ENCODE results near the gene GREB1L.
"Not testable (repeated sequence)": the region's sequence is repeated elsewhere in the genome, so short reads cannot be mapped to it uniquely, and the experiment has no call there.

The GREB1L gene

DNA sequence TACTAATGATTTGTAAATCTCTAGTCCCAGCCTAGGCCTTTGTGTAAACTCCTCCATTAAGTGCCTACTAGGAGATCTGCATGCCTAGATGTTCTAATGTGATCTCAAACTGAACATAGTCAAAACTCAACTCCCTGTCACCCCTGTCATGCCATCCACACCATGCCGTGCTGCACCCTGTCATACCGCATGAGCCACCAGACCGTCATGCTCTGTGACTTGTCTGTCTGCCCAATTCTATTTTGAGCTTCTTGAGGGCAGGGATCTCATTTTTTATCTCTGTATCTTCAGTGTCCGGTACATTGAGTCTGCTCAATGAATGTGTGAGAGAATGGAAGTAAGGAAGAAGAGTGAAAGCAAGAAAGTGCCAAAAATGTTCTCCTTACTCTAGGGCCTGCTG, 35.5 kb downstream of the GREB1L start:
- Histone ChIP-seq H3K4me3 (ENCODE audit: low read depth in 1 of 2, low read length in 2 of 2) (no peak overlapping the region), H3K9ac (ENCODE audit: low read depth in 1 of 2, low read length in 2 of 2) (no peak overlapping the region), H3K4me1 (ENCODE audit: control insufficient read depth in 1 of 2, insufficient read depth in 2 of 2, low read length in 2 of 2) (no peaks in the 10 kb centered on the region), H3K27me3 (ENCODE audit: control insufficient read depth in 1 of 2, insufficient read depth in 2 of 2, low read length in 2 of 2) (no peaks in the 10 kb centered on the region), H3K36me3 (ENCODE audit: control insufficient read depth in 1 of 2, insufficient read depth in 2 of 2, low read length in 2 of 2) (no peaks in the 10 kb centered on the region), H3K9me3 (ENCODE audit: control insufficient read depth in 1 of 2, low read length in 2 of 2) (no peaks in the 10 kb centered on the region), H3K27ac (ENCODE audit: low read depth, low read length) (no peak overlapping the region)

DNA sequence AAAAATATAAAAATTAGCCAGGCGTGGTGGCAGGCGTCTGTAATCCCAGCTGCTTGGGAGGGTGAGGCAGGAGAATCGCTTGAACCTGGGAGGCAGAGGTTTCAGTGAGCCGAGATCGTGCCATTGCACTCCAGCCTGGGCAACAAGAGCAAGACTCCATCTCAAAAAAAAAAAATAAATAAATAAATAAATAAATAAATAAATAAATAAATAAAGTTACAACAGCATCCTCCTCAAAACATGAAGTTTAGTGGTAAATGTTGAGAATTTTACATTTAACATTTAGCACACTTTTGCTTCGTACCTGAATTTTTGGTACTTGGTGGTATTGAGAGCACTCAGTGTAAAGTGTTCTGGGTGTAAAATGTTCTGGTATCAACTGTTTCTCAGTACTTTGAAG, 36.2 kb downstream of the GREB1L start:
- not testable (repeated sequence) for H3K27ac ChIP-seq (ENCODE audit: low read depth, low read length); H3K9ac ChIP-seq (ENCODE audit: low read depth in 1 of 2, low read length in 2 of 2); H3K4me1 ChIP-seq (ENCODE audit: control insufficient read depth in 1 of 2, insufficient read depth in 2 of 2, low read length in 2 of 2); H3K36me3 ChIP-seq (ENCODE audit: control insufficient read depth in 1 of 2, insufficient read depth in 2 of 2, low read length in 2 of 2); H3K9me3 ChIP-seq (ENCODE audit: control insufficient read depth in 1 of 2, low read length in 2 of 2); H3K27me3 ChIP-seq (ENCODE audit: control insufficient read depth in 1 of 2, insufficient read depth in 2 of 2, low read length in 2 of 2); H3K4me3 ChIP-seq (ENCODE audit: low read depth in 1 of 2, low read length in 2 of 2)

- Histone ChIP-seq H3K27me3 (ENCODE audit: control insufficient read depth in 1 of 2, insufficient read depth in 2 of 2, low read length in 2 of 2) (no peaks in the 10 kb centered on the region), H3K9me3 (ENCODE audit: control insufficient read depth in 1 of 2, low read length in 2 of 2) (no peaks in the 10 kb centered on the region), H3K4me3 (ENCODE audit: low read depth in 1 of 2, low read length in 2 of 2) (no peak overlapping the region), H3K27ac (ENCODE audit: low read depth, low read length) (no peak overlapping the region), H3K36me3 (ENCODE audit: control insufficient read depth in 1 of 2, insufficient read depth in 2 of 2, low read length in 2 of 2) (no peaks in the 10 kb centered on the region), H3K4me1 (ENCODE audit: control insufficient read depth in 1 of 2, insufficient read depth in 2 of 2, low read length in 2 of 2) (no peaks in the 10 kb centered on the region), H3K9ac (ENCODE audit: low read depth in 1 of 2, low read length in 2 of 2) (no peak overlapping the region)
Measured at GRCh38 chr18:21281603-21282002, 39.6 kb downstream of the GREB1L start.

- Histone ChIP-seq H3K36me3 (ENCODE audit: control insufficient read depth in 1 of 2, insufficient read depth in 2 of 2, low read length in 2 of 2) (no peaks in the 10 kb centered on the region), H3K4me1 (ENCODE audit: control insufficient read depth in 1 of 2, insufficient read depth in 2 of 2, low read length in 2 of 2) (no peaks in the 10 kb centered on the region), H3K27me3 (ENCODE audit: control insufficient read depth in 1 of 2, insufficient read depth in 2 of 2, low read length in 2 of 2) (no peaks in the 10 kb centered on the region), H3K9me3 (ENCODE audit: control insufficient read depth in 1 of 2, low read length in 2 of 2) (no peaks in the 10 kb centered on the region), H3K27ac (ENCODE audit: low read depth, low read length) (no peak overlapping the region), H3K9ac (ENCODE audit: low read depth in 1 of 2, low read length in 2 of 2) (no peak overlapping the region), H3K4me3 (ENCODE audit: low read depth in 1 of 2, low read length in 2 of 2) (no peak overlapping the region)
Measured at GRCh38 chr18:21284540-21284939, 42.5 kb downstream of the GREB1L start.

- no peak overlapping the region for H3K4me3 ChIP-seq (ENCODE audit: low read depth in 1 of 2, low read length in 2 of 2)
- H3K27ac ChIP-seq (ENCODE audit: low read depth, low read length) = no peak overlapping the region
- H3K27me3 ChIP-seq (ENCODE audit: control insufficient read depth in 1 of 2, insufficient read depth in 2 of 2, low read length in 2 of 2) = no peaks in the 10 kb centered on the region
- no peaks in the 10 kb centered on the region for H3K4me1 ChIP-seq (ENCODE audit: control insufficient read depth in 1 of 2, insufficient read depth in 2 of 2, low read length in 2 of 2)
- no peaks in the 10 kb centered on the region for H3K36me3 ChIP-seq (ENCODE audit: control insufficient read depth in 1 of 2, insufficient read depth in 2 of 2, low read length in 2 of 2)
- H3K9me3 ChIP-seq (ENCODE audit: control insufficient read depth in 1 of 2, low read length in 2 of 2) = no peaks in the 10 kb centered on the region
- H3K9ac ChIP-seq (ENCODE audit: low read depth in 1 of 2, low read length in 2 of 2) = no peak overlapping the region
Measured at GRCh38 chr18:21289827-21290226, 47.8 kb downstream of the GREB1L start.

DNA sequence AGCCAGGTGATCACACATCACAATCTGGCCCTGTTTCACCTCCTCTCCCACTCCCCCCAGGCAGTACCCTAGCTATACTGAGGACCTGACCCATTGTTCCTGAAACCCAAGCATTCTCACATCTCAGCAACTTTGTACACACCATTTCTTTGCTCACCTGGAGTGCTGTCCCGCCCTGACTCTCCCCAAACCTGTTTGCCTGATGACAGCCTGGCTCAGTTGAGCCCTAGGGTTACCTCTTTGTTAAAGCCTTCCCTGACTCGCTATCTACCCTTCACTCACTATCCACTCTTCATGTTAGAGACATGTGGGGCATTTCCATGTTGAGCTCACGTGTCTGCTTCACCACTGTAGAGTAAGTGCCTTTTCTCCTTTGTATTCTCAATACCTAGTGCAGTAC, 49.1 kb downstream of the GREB1L start:
- Histone ChIP-seq H3K4me1 (ENCODE audit: control insufficient read depth in 1 of 2, insufficient read depth in 2 of 2, low read length in 2 of 2) (no peaks in the 10 kb centered on the region), H3K27me3 (ENCODE audit: control insufficient read depth in 1 of 2, insufficient read depth in 2 of 2, low read length in 2 of 2) (no peaks in the 10 kb centered on the region), H3K27ac (ENCODE audit: low read depth, low read length) (no peak overlapping the region), H3K9ac (ENCODE audit: low read depth in 1 of 2, low read length in 2 of 2) (no peak overlapping the region), H3K36me3 (ENCODE audit: control insufficient read depth in 1 of 2, insufficient read depth in 2 of 2, low read length in 2 of 2) (no peaks in the 10 kb centered on the region), H3K9me3 (ENCODE audit: control insufficient read depth in 1 of 2, low read length in 2 of 2) (no peaks in the 10 kb centered on the region), H3K4me3 (ENCODE audit: low read depth in 1 of 2, low read length in 2 of 2) (no peak overlapping the region)

DNA sequence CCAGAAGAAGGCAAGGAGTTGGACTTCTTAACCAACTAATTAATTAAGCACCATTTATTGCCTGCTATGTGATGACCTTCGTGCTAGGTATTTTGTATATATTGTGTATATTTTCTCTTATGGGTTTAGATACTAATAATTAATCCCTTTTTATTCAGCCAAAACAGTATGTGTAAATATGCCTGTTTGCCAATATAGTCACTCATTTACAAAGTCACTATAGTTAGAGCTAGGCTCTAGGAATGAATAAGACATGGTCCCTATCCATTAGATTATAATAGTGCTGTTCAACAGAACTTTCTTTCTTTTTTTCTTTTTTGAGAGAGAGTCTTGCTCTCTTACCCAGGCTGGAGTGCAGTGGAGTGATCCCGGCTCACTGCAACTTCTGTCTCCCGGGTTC, 51.4 kb downstream of the GREB1L start:
- H3K36me3 ChIP-seq (ENCODE audit: control insufficient read depth in 1 of 2, insufficient read depth in 2 of 2, low read length in 2 of 2) = no peaks in the 10 kb centered on the region
- no peak overlapping the region for H3K27ac ChIP-seq (ENCODE audit: low read depth, low read length)
- H3K4me3 ChIP-seq (ENCODE audit: low read depth in 1 of 2, low read length in 2 of 2) = no peak overlapping the region
- no peaks in the 10 kb centered on the region for H3K9me3 ChIP-seq (ENCODE audit: control insufficient read depth in 1 of 2, low read length in 2 of 2)
- no peaks in the 10 kb centered on the region for H3K4me1 ChIP-seq (ENCODE audit: control insufficient read depth in 1 of 2, insufficient read depth in 2 of 2, low read length in 2 of 2)
- no peaks in the 10 kb centered on the region for H3K27me3 ChIP-seq (ENCODE audit: control insufficient read depth in 1 of 2, insufficient read depth in 2 of 2, low read length in 2 of 2)
- H3K9ac ChIP-seq (ENCODE audit: low read depth in 1 of 2, low read length in 2 of 2) = no peak overlapping the region

DNA sequence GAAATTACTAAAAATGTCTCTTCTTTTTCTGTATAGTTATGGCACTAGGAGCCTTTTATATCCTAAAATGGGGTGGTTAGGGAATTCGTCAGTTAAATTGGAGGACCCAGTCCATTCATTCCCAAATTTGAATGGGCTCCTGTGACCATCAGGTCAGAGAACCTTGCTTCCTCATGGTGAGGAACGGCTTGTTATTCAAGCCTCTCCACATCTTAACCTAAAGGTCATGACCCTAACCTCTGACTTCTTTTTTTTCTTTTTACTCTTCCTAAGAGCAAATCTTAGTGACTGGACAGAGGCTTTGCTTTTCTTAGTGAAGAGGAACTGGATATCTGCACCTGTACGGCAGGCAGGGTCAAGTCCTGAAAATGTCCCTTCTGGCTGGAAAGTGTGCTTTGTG, 53.1 kb downstream of the GREB1L start:
- H3K27me3 ChIP-seq (ENCODE audit: control insufficient read depth in 1 of 2, insufficient read depth in 2 of 2, low read length in 2 of 2) = no peaks in the 10 kb centered on the region
- H3K4me1 ChIP-seq (ENCODE audit: control insufficient read depth in 1 of 2, insufficient read depth in 2 of 2, low read length in 2 of 2) = no peaks in the 10 kb centered on the region
- H3K27ac ChIP-seq (ENCODE audit: low read depth, low read length) = no peak overlapping the region
- H3K9ac ChIP-seq (ENCODE audit: low read depth in 1 of 2, low read length in 2 of 2) = no peak overlapping the region
- H3K4me3 ChIP-seq (ENCODE audit: low read depth in 1 of 2, low read length in 2 of 2) = no peak overlapping the region
- H3K36me3 ChIP-seq (ENCODE audit: control insufficient read depth in 1 of 2, insufficient read depth in 2 of 2, low read length in 2 of 2) = no peaks in the 10 kb centered on the region
- H3K9me3 ChIP-seq (ENCODE audit: control insufficient read depth in 1 of 2, low read length in 2 of 2) = no peaks in the 10 kb centered on the region

GRCh38 chr18:21296045-21296444, 54.0 kb downstream of the GREB1L start:
- H3K4me1 ChIP-seq (ENCODE audit: control insufficient read depth in 1 of 2, insufficient read depth in 2 of 2, low read length in 2 of 2) = no peaks in the 10 kb centered on the region
- H3K27me3 ChIP-seq (ENCODE audit: control insufficient read depth in 1 of 2, insufficient read depth in 2 of 2, low read length in 2 of 2) = no peaks in the 10 kb centered on the region
- no peak overlapping the region for H3K4me3 ChIP-seq (ENCODE audit: low read depth in 1 of 2, low read length in 2 of 2)
- H3K27ac ChIP-seq (ENCODE audit: low read depth, low read length) = no peak overlapping the region
- H3K9me3 ChIP-seq (ENCODE audit: control insufficient read depth in 1 of 2, low read length in 2 of 2) = no peaks in the 10 kb centered on the region
- no peak overlapping the region for H3K9ac ChIP-seq (ENCODE audit: low read depth in 1 of 2, low read length in 2 of 2)
- no peaks in the 10 kb centered on the region for H3K36me3 ChIP-seq (ENCODE audit: control insufficient read depth in 1 of 2, insufficient read depth in 2 of 2, low read length in 2 of 2)

DNA sequence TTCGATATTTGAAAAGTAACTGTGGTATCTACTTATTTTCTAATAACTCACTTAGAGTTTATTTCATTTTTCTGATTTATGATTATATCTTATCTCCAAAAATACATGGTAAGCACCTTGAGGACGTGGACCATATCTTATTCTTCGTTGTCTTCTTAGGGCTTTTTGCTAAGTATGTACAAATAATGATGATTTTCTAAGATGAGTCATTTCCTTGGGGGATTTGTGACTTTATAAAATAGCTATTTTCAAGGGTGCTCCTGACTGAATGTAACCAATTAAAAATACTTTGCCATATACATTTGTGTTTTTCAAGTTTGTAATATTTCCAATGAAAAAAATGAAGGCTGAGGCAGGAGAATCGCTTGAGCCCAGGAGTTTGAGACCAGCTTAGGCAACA, 56.3 kb downstream of the GREB1L start:
- H3K9ac ChIP-seq (ENCODE audit: low read depth in 1 of 2, low read length in 2 of 2) = no peak overlapping the region
- H3K27ac ChIP-seq (ENCODE audit: low read depth, low read length) = no peak overlapping the region
- H3K27me3 ChIP-seq (ENCODE audit: control insufficient read depth in 1 of 2, insufficient read depth in 2 of 2, low read length in 2 of 2) = no peaks in the 10 kb centered on the region
- no peaks in the 10 kb centered on the region for H3K9me3 ChIP-seq (ENCODE audit: control insufficient read depth in 1 of 2, low read length in 2 of 2)
- H3K36me3 ChIP-seq (ENCODE audit: control insufficient read depth in 1 of 2, insufficient read depth in 2 of 2, low read length in 2 of 2) = no peaks in the 10 kb centered on the region
- H3K4me3 ChIP-seq (ENCODE audit: low read depth in 1 of 2, low read length in 2 of 2) = no peak overlapping the region
- no peaks in the 10 kb centered on the region for H3K4me1 ChIP-seq (ENCODE audit: control insufficient read depth in 1 of 2, insufficient read depth in 2 of 2, low read length in 2 of 2)
